ENCODE results near the gene MMP15. TPM values are rescaled to one million over a fixed set of nuclear protein-coding genes. Genes with fewer than 3 reads are reported as not detected.

MMP15 gene
- total RNA-seq, 6 experiments from 2014 or later, result 0.82 to 4.1 (median 1.1) TPM

- Mint-ChIP-seq H3K36me3 (ENCODE audit: low read depth) (no peaks in the 10 kb centered on the region), H3K9me3 (no peaks in the 10 kb centered on the region), H3K4me1 (ENCODE audit: low read depth) (no peaks in the 10 kb centered on the region), H3K27ac (no peak overlapping the region), H3K27me3 (ENCODE audit: insufficient read depth) (peaks cover 13% of the 10 kb centered on the region), H3K4me3 (no peak overlapping the region)
- DNase-seq, result no peak
- TF ChIP-seq, protein P1, sequence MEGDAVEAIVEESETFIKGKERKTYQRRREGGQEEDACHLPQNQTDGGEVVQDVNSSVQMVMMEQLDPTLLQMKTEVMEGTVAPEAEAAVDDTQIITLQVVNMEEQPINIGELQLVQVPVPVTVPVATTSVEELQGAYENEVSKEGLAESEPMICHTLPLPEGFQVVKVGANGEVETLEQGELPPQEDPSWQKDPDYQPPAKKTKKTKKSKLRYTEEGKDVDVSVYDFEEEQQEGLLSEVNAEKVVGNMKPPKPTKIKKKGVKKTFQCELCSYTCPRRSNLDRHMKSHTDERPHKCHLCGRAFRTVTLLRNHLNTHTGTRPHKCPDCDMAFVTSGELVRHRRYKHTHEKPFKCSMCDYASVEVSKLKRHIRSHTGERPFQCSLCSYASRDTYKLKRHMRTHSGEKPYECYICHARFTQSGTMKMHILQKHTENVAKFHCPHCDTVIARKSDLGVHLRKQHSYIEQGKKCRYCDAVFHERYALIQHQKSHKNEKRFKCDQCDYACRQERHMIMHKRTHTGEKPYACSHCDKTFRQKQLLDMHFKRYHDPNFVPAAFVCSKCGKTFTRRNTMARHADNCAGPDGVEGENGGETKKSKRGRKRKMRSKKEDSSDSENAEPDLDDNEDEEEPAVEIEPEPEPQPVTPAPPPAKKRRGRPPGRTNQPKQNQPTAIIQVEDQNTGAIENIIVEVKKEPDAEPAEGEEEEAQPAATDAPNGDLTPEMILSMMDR (IDR thresholded peaks at IDR 0.05), result no peak
These were observed 24.0 kb downstream of the MMP15 start for GRCh38 chr16:58049232-58050185.

DNA sequence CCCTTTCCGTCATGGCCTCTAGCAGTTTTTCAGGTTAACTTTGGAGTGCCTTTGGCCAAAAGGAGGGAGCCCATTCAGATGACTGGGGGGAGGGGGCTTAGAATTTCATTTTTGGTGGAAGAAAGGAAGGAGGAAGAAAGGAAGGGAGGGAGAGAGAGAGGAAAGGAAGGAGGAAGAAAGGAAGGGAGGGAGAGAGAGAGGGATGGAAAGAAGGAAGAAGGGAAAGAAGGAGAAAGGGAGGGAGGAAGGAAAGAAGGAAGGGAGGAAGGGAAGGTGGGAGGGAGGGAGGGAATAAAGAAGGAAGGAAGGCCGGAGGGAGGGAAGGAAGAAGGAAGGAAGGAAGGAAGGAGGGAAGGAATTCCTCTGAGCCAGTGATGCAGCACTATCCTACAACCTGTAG is 25.7 kb downstream of the MMP15 start:
- no peak for DNase-seq
- H3K4me1 Mint-ChIP-seq (ENCODE audit: low read depth), result no peaks in the 10 kb centered on the region
- H3K9me3 Mint-ChIP-seq, result no peaks in the 10 kb centered on the region
- H3K27ac Mint-ChIP-seq, result no peak overlapping the region
- H3K4me3 Mint-ChIP-seq, result no peak overlapping the region
- TF ChIP-seq, protein P1 (IDR thresholded peaks at IDR 0.05), result no peak
- no peaks in the 10 kb centered on the region for H3K36me3 Mint-ChIP-seq (ENCODE audit: low read depth)
- H3K27me3 Mint-ChIP-seq (ENCODE audit: insufficient read depth), result peaks cover 13% of the 10 kb centered on the region

- no peak overlapping the region for H3K27ac Mint-ChIP-seq
- no peaks in the 10 kb centered on the region for H3K9me3 Mint-ChIP-seq
- DNase-seq, result no peak
- H3K27me3 Mint-ChIP-seq (ENCODE audit: insufficient read depth), result peaks cover 13% of the 10 kb centered on the region
- TF ChIP-seq, protein P1 (IDR thresholded peaks at IDR 0.05), result no peak
- no peaks in the 10 kb centered on the region for H3K36me3 Mint-ChIP-seq (ENCODE audit: low read depth)
- no peaks in the 10 kb centered on the region for H3K4me1 Mint-ChIP-seq (ENCODE audit: low read depth)
- no peak overlapping the region for H3K4me3 Mint-ChIP-seq
These were observed 26.5 kb downstream of the MMP15 start for GRCh38 chr16:58051821-58052603.

- no peaks in the 10 kb centered on the region for H3K36me3 Mint-ChIP-seq (ENCODE audit: low read depth)
- no peak overlapping the region for H3K4me3 Mint-ChIP-seq
- peaks cover 18% of the 10 kb centered on the region for H3K27me3 Mint-ChIP-seq (ENCODE audit: insufficient read depth)
- TF ChIP-seq, protein P1 (IDR thresholded peaks at IDR 0.05), result no peak
- no peaks in the 10 kb centered on the region for H3K4me1 Mint-ChIP-seq (ENCODE audit: low read depth)
- DNase-seq, result no peak
- no peaks in the 10 kb centered on the region for H3K9me3 Mint-ChIP-seq
- H3K27ac Mint-ChIP-seq, result no peak overlapping the region
These were observed 28.1 kb downstream of the MMP15 start for GRCh38 chr16:58053682-58054005.

GRCh38 chr16:58054289-58054688 is 28.7 kb downstream of the MMP15 start:
- Mint-ChIP-seq H3K36me3 (ENCODE audit: low read depth) (no peaks in the 10 kb centered on the region), H3K27me3 (ENCODE audit: insufficient read depth) (peaks cover 17% of the 10 kb centered on the region), H3K27ac (no peak overlapping the region), H3K4me3 (no peak overlapping the region), H3K4me1 (ENCODE audit: low read depth) (no peaks in the 10 kb centered on the region), H3K9me3 (no peaks in the 10 kb centered on the region)
- TF ChIP-seq, protein P1 (IDR thresholded peaks at IDR 0.05), result no peak
- no peak for DNase-seq
